ENCODE data around the gene MYO3B.

Gene MYO3B

DNA sequence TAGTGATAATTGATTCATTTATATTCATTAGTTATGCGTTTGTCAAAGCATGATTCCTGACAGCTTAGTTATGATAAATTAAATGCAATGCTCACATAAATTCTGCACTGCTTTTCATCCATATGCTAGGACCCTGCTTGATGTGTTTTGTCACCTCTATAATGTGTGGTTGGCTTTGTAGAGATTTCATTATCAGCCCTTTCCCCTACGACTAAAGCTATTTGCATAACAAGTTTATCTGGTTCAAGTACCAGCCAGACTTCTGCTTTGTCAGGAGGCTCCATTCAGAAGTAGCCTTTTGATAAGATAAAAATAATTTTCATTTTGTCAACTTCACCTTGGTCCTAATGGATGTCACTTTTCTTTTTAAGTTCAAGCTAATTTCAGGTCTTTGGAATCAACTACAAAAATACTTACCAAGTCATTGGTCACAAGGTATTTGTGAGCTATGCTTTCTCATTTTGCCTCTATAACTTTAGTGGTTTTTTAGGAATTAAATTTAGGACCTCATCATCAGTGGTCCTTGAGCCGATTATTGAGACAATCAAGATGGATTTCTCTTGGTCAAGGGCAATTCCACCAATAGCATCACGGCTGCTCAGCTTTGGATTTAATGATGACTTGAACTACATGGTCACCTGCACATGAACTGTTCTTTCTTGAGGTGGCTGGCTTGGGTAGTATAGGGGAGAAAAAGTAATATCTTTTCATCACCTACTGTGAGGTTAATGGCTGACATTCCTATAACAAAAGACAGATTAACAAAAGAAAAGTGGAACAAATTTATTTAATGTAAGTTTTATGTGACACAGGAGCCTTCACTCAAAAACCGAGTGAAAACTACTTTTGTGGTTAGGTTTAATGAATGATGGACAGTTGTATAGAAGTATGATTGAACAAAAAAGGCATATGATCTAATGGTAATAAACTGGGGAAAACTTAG lies 162.1 kb downstream of the MYO3B start:
- H4K5ac ChIP-seq (ENCODE audit: low read length), result no peak overlapping the region
- no peak overlapping the region for H3K4ac ChIP-seq (ENCODE audit: low read depth, low read length)
- no peak overlapping the region for H3K4me3 ChIP-seq (ENCODE audit: low read length)
- H2AK5ac ChIP-seq (ENCODE audit: low read length), result no peak overlapping the region
- no peak overlapping the region for H3K27ac ChIP-seq (ENCODE audit: low read depth, low read length)
- no peak overlapping the region for H3K56ac ChIP-seq (ENCODE audit: low read length)
- no peaks in the 10 kb centered on the region for H3K36me3 ChIP-seq (ENCODE audit: control insufficient read depth, insufficient read depth, low read length)
- no peaks in the 10 kb centered on the region for H3K27me3 ChIP-seq (ENCODE audit: insufficient read depth, low read length, poor library complexity)
- H2BK120ac ChIP-seq (ENCODE audit: low read depth, low read length), result no peak overlapping the region
- no CpG with 5 or more reads among the region's 5 CpGs for WGBS (ENCODE audit: extremely low coverage, insufficient coverage, low lambda C conversion rate)
- no peak overlapping the region for H2BK15ac ChIP-seq (replicated peaks; ENCODE audit: low read depth)
- no peaks in the 10 kb centered on the region for H3K79me2 ChIP-seq (ENCODE audit: control insufficient read depth, insufficient read depth, low read length)
- no peak overlapping the region for H3K4me2 ChIP-seq (ENCODE audit: low read length)
- peak; percentile 86 for DNase-seq
- peaks cover 10% of the 10 kb centered on the region for H3K4me1 ChIP-seq (ENCODE audit: control insufficient read depth, low read depth, low read length)
- H4K8ac ChIP-seq (ENCODE audit: low read depth, low read length), result no peak overlapping the region
- H3K23ac ChIP-seq (ENCODE audit: low read length), result no peak overlapping the region
- H3K79me1 ChIP-seq (ENCODE audit: low read length), result no peaks in the 10 kb centered on the region
- no peak overlapping the region for H3K9ac ChIP-seq (ENCODE audit: low read length)
- H3K18ac ChIP-seq (ENCODE audit: low read length), result peak overlapping the region; percentile 80
- no peak overlapping the region for H2BK5ac ChIP-seq (ENCODE audit: low read length)

DNA sequence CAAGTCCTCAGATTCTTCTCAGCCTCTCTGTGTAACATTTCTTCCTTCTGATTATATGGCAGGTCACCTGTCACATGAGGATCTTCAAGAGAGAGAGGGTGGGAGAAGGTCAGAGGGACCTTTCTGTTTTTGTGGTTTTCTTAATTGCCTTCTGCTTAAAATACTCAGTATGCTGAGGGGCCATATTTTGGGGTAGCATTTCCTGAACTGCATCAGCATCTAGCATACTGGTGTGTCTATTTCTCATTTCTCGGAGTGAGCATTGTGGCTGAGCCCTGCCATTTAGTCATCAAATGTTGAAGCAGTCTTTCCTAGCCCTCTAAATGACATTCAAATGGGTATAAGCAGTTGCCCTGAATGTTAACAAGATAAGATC lies 162.7 kb downstream of the MYO3B start:
- H2BK120ac ChIP-seq (ENCODE audit: low read depth, low read length), result no peak overlapping the region
- H3K27ac ChIP-seq (ENCODE audit: low read depth, low read length), result no peak overlapping the region
- H3K36me3 ChIP-seq (ENCODE audit: control insufficient read depth, insufficient read depth, low read length), result no peaks in the 10 kb centered on the region
- H3K23ac ChIP-seq (ENCODE audit: low read length), result no peak overlapping the region
- no peak overlapping the region for H3K9ac ChIP-seq (ENCODE audit: low read length)
- no peak overlapping the region for H3K18ac ChIP-seq (ENCODE audit: low read length)
- no peaks in the 10 kb centered on the region for H3K27me3 ChIP-seq (ENCODE audit: insufficient read depth, low read length, poor library complexity)
- H3K79me1 ChIP-seq (ENCODE audit: low read length), result no peaks in the 10 kb centered on the region
- H4K5ac ChIP-seq (ENCODE audit: low read length), result no peak overlapping the region
- no peak overlapping the region for H3K4me2 ChIP-seq (ENCODE audit: low read length)
- H3K4me1 ChIP-seq (ENCODE audit: control insufficient read depth, low read depth, low read length), result peaks cover 10% of the 10 kb centered on the region
- no peak overlapping the region for H3K4me3 ChIP-seq (ENCODE audit: low read length)
- H3K4ac ChIP-seq (ENCODE audit: low read depth, low read length), result no peak overlapping the region
- no peak overlapping the region for H2BK15ac ChIP-seq (replicated peaks; ENCODE audit: low read depth)
- no peak overlapping the region for H2BK5ac ChIP-seq (ENCODE audit: low read length)
- no peak overlapping the region for H4K8ac ChIP-seq (ENCODE audit: low read depth, low read length)
- no peak overlapping the region for H2AK5ac ChIP-seq (ENCODE audit: low read length)
- no peak for DNase-seq
- WGBS (ENCODE audit: extremely low coverage, insufficient coverage, low lambda C conversion rate), result no CpG with 5 or more reads among the region's 1 CpG
- no peaks in the 10 kb centered on the region for H3K79me2 ChIP-seq (ENCODE audit: control insufficient read depth, insufficient read depth, low read length)
- H3K56ac ChIP-seq (ENCODE audit: low read length), result no peak overlapping the region

DNA sequence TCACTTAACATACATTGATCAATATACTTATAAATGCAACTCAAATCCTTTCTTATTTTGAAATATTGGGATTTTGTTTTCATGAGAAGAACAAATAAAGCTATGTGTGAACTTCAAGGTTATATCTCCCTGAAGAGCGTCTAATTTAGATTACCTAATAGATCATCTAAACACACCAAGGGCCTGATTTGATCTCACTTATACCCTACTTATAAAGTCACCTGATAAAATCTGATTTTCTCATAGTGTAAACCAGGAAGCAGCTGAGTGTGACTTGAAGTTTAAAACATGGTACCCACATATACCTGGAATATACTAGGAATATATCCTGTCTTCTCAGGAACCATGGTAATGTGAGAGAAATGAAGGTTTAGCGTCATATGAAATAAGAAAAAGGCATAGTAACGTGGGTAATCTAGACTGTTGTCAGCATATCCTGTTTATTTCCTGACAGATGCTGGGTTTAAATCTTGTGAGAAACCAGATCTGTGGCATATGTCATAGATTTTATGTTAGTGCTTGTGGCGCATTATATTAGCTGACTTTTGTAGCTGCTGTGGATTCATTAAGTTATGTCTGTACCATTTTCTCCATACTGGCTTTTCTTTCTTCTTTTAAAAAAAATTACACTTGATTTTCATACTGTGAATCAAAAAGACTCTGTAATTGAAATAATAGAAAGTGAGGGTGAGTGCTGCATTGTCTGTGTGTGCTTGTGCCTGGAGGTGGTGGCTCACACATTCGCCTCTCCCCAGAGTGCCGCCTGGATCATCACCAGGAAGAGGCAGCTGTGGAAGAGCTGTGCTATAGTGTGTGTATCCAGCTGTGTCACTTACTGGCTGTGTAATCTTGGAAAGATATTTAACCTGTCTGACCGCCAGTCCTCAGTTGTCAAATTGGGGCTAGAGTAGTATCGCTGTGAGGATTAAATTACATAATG lies 164.0 kb downstream of the MYO3B start:
- H3K18ac ChIP-seq (ENCODE audit: low read length), result no peak overlapping the region
- H3K4me3 ChIP-seq (ENCODE audit: low read length), result no peak overlapping the region
- no peak overlapping the region for H2BK5ac ChIP-seq (ENCODE audit: low read length)
- no peaks in the 10 kb centered on the region for H3K79me2 ChIP-seq (ENCODE audit: control insufficient read depth, insufficient read depth, low read length)
- H3K4ac ChIP-seq (ENCODE audit: low read depth, low read length), result no peak overlapping the region
- H3K4me1 ChIP-seq (ENCODE audit: control insufficient read depth, low read depth, low read length), result peaks cover 10% of the 10 kb centered on the region
- H4K5ac ChIP-seq (ENCODE audit: low read length), result no peak overlapping the region
- H3K4me2 ChIP-seq (ENCODE audit: low read length), result no peak overlapping the region
- H3K9ac ChIP-seq (ENCODE audit: low read length), result no peak overlapping the region
- H2BK15ac ChIP-seq (replicated peaks; ENCODE audit: low read depth), result no peak overlapping the region
- H3K23ac ChIP-seq (ENCODE audit: low read length), result no peak overlapping the region
- H3K27ac ChIP-seq (ENCODE audit: low read depth, low read length), result no peak overlapping the region
- WGBS (ENCODE audit: extremely low coverage, insufficient coverage, low lambda C conversion rate), result no CpG with 5 or more reads among the region's 8 CpGs
- no peaks in the 10 kb centered on the region for H3K79me1 ChIP-seq (ENCODE audit: low read length)
- peak; percentile 56 for DNase-seq
- no peaks in the 10 kb centered on the region for H3K36me3 ChIP-seq (ENCODE audit: control insufficient read depth, insufficient read depth, low read length)
- no peak overlapping the region for H2AK5ac ChIP-seq (ENCODE audit: low read length)
- no peak overlapping the region for H3K56ac ChIP-seq (ENCODE audit: low read length)
- H3K27me3 ChIP-seq (ENCODE audit: insufficient read depth, low read length, poor library complexity), result no peaks in the 10 kb centered on the region
- no peak overlapping the region for H2BK120ac ChIP-seq (ENCODE audit: low read depth, low read length)
- no peak overlapping the region for H4K8ac ChIP-seq (ENCODE audit: low read depth, low read length)

DNA sequence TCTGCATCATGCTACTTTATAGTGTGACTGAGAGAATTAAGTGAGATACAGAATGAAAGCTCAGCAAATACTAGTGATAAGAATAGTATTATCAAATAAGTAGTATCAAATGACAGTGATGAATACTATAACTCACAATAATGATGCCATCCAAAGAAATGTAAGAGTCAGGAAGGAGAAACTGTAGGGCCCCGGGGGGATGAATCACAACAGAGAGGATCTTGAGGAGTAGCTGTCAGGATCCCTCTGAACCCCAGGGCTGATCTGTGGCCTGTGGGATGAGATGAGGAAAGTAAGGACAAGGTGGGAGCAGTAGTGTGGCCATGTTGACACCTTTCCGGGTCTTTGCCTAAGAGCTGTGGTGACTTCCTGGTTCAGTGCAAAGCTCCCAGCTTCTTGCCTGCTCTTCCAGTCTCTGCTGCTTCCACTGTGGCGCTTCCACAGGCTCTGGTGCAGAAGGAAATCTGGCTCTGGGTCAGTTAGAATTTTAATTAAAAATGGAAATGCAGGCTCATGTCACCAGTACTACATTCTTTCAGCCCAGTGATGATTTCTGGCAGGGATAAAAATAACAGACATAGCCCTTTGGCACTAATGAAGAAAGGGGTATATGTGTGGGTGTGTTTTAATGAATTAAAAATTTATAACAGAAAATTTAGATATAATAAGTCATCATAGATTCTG lies 166.9 kb downstream of the MYO3B start:
- H3K27me3 ChIP-seq (ENCODE audit: insufficient read depth, low read length, poor library complexity), result no peaks in the 10 kb centered on the region
- no peak overlapping the region for H3K4ac ChIP-seq (ENCODE audit: low read depth, low read length)
- H3K18ac ChIP-seq (ENCODE audit: low read length), result no peak overlapping the region
- H3K27ac ChIP-seq (ENCODE audit: low read depth, low read length), result no peak overlapping the region
- no peak overlapping the region for H2BK5ac ChIP-seq (ENCODE audit: low read length)
- H2BK120ac ChIP-seq (ENCODE audit: low read depth, low read length), result no peak overlapping the region
- H3K23ac ChIP-seq (ENCODE audit: low read length), result no peak overlapping the region
- H3K79me2 ChIP-seq (ENCODE audit: control insufficient read depth, insufficient read depth, low read length), result no peaks in the 10 kb centered on the region
- H3K36me3 ChIP-seq (ENCODE audit: control insufficient read depth, insufficient read depth, low read length), result no peaks in the 10 kb centered on the region
- H3K9ac ChIP-seq (ENCODE audit: low read length), result no peak overlapping the region
- no peak overlapping the region for H4K5ac ChIP-seq (ENCODE audit: low read length)
- H3K4me3 ChIP-seq (ENCODE audit: low read length), result no peak overlapping the region
- H3K4me1 ChIP-seq (ENCODE audit: control insufficient read depth, low read depth, low read length), result peaks cover 10% of the 10 kb centered on the region
- no CpG with 5 or more reads among the region's 3 CpGs for WGBS (ENCODE audit: extremely low coverage, insufficient coverage, low lambda C conversion rate)
- no peak for DNase-seq
- no peaks in the 10 kb centered on the region for H3K79me1 ChIP-seq (ENCODE audit: low read length)
- H3K4me2 ChIP-seq (ENCODE audit: low read length), result no peak overlapping the region
- H3K56ac ChIP-seq (ENCODE audit: low read length), result no peak overlapping the region
- no peak overlapping the region for H2AK5ac ChIP-seq (ENCODE audit: low read length)
- H4K8ac ChIP-seq (ENCODE audit: low read depth, low read length), result no peak overlapping the region
- H2BK15ac ChIP-seq (replicated peaks; ENCODE audit: low read depth), result no peak overlapping the region

DNA sequence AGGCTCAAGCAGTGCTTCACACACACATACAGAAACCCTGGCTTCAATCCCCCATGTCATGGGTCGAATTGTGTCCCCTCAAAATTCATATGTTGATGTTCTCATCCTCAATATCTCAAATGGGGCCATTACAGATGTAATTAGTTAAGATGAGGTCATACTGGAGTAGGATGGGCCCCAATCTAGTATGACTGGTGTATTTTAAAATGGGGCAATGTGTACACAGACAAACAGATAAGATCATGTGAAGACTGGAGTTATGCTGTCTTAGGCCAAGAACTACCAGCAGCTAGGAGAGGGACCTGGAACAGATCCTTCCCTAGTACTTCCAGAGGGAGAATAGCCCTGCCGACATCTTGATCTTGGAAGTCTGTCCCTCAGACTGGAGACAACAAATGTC lies 167.7 kb downstream of the MYO3B start:
- H3K27ac ChIP-seq (ENCODE audit: low read depth, low read length), result no peak overlapping the region
- no peak overlapping the region for H4K8ac ChIP-seq (ENCODE audit: low read depth, low read length)
- H2BK15ac ChIP-seq (replicated peaks; ENCODE audit: low read depth), result no peak overlapping the region
- no peaks in the 10 kb centered on the region for H3K36me3 ChIP-seq (ENCODE audit: control insufficient read depth, insufficient read depth, low read length)
- no peak overlapping the region for H3K4ac ChIP-seq (ENCODE audit: low read depth, low read length)
- peaks cover 7% of the 10 kb centered on the region for H3K4me1 ChIP-seq (ENCODE audit: control insufficient read depth, low read depth, low read length)
- no peak overlapping the region for H3K4me3 ChIP-seq (ENCODE audit: low read length)
- DNase-seq, result no peak
- H2AK5ac ChIP-seq (ENCODE audit: low read length), result no peak overlapping the region
- H4K5ac ChIP-seq (ENCODE audit: low read length), result no peak overlapping the region
- no peaks in the 10 kb centered on the region for H3K27me3 ChIP-seq (ENCODE audit: insufficient read depth, low read length, poor library complexity)
- no peak overlapping the region for H2BK5ac ChIP-seq (ENCODE audit: low read length)
- H3K56ac ChIP-seq (ENCODE audit: low read length), result no peak overlapping the region
- no peak overlapping the region for H2BK120ac ChIP-seq (ENCODE audit: low read depth, low read length)
- H3K18ac ChIP-seq (ENCODE audit: low read length), result no peak overlapping the region
- no peak overlapping the region for H3K9ac ChIP-seq (ENCODE audit: low read length)
- no peak overlapping the region for H3K4me2 ChIP-seq (ENCODE audit: low read length)
- no CpG with 5 or more reads among the region's 2 CpGs for WGBS (ENCODE audit: extremely low coverage, insufficient coverage, low lambda C conversion rate)
- no peak overlapping the region for H3K23ac ChIP-seq (ENCODE audit: low read length)
- no peaks in the 10 kb centered on the region for H3K79me2 ChIP-seq (ENCODE audit: control insufficient read depth, insufficient read depth, low read length)
- no peaks in the 10 kb centered on the region for H3K79me1 ChIP-seq (ENCODE audit: low read length)
